HEK293T (cell line): Measurements from ENCODE around the gene USHBP1.

ENCODE experiments used
- CTCF ChIA-PET: fragments of 350-600 bp; formaldehyde crosslinking; extraction: SDS; loops from one replicate; lab custom pipeline; 2021; ENCODE audit warnings: antibody characterized with exemption, inconsistent platforms; lab: Yijun Ruan, JAX
- POLR2A ChIA-PET: fragments of 350-600 bp; formaldehyde crosslinking; extraction: SDS; loops from one replicate; lab custom pipeline; 2020; ENCODE audit warnings: antibody characterized with exemption, inconsistent platforms; lab: Yijun Ruan, JAX
- DNase-seq: peaks from one replicate; pipeline ENCODE4 v3.0.0; 2012; ENCODE audit warnings: mixed read lengths; ENCODE audit errors: extremely low spot score
- ARNT ChIP-seq: fragments of 450-650 bp; IDR thresholded peaks from 2 replicates; pipeline ENCODE4 v1.6.1; 2017; ENCODE audit warnings: mild to moderate bottlenecking
- BHLHE40 ChIP-seq: fragments of 450-650 bp; IDR thresholded peaks from 2 replicates; pipeline ENCODE4 v1.6.1; 2016; ENCODE audit warnings: mild to moderate bottlenecking, moderate library complexity, borderline replicate concordance
- CTBP1 ChIP-seq: fragments of 450-650 bp; IDR thresholded peaks from 2 replicates; pipeline ENCODE4 v1.6.1; 2016; ENCODE audit warnings: borderline replicate concordance
- ELF4 ChIP-seq: fragments of 450-650 bp; IDR thresholded peaks from 2 replicates; pipeline ENCODE4 v1.6.1; 2017; ENCODE audit warnings: antibody characterized with exemption
- FOXA1 ChIP-seq: fragments of 450-650 bp; IDR thresholded peaks from 2 replicates; pipeline ENCODE4 v1.6.1; 2016; ENCODE audit warnings: mild to moderate bottlenecking
- FOXK2 ChIP-seq: fragments of 450-650 bp; IDR thresholded peaks from 2 replicates; pipeline ENCODE4 v1.6.1; 2016; ENCODE audit warnings: mild to moderate bottlenecking
- FOXM1 ChIP-seq: fragments of 450-650 bp; IDR thresholded peaks from 2 replicates; pipeline ENCODE4 v1.6.1; 2017; ENCODE audit warnings: mild to moderate bottlenecking, borderline replicate concordance
- HDGF ChIP-seq: fragments of 450-650 bp; IDR thresholded peaks from 2 replicates; pipeline ENCODE4 v1.6.1; 2017; ENCODE audit warnings: antibody characterized with exemption, borderline replicate concordance
- L3MBTL2 ChIP-seq: fragments of 450-650 bp; conservative IDR thresholded peaks from 2 replicates; pipeline ENCODE4 v1.6.1; 2016; ENCODE audit warnings: mild to moderate bottlenecking
- LEF1 ChIP-seq: fragments of 450-650 bp; IDR thresholded peaks from 2 replicates; pipeline ENCODE4 v1.6.1; 2017; ENCODE audit warnings: mild to moderate bottlenecking, borderline replicate concordance
- NFRKB ChIP-seq: fragments of 450-650 bp; IDR thresholded peaks from 2 replicates; pipeline ENCODE4 v1.6.1; 2016; ENCODE audit warnings: mild to moderate bottlenecking, moderate library complexity
- SP1 ChIP-seq: fragments of 450-650 bp; IDR thresholded peaks from 2 replicates; pipeline ENCODE4 v1.6.1; 2017
- SUZ12 ChIP-seq: fragments of 450-650 bp; IDR thresholded peaks from 2 replicates; pipeline ENCODE4 v1.6.1; 2016; ENCODE audit warnings: mild to moderate bottlenecking
- TARDBP ChIP-seq: fragments of 450-650 bp; IDR thresholded peaks from 2 replicates; pipeline ENCODE4 v1.6.1; 2016
- ZNF384 ChIP-seq: fragments of 450-650 bp; IDR thresholded peaks from 2 replicates; pipeline ENCODE4 v1.6.1; 2016
- TF ChIP-seq, protein P1 (sequence below): fragments of 450-650 bp; IDR thresholded peaks from 2 replicates; pipeline ENCODE4 v1.6.1; 2016

The USHBP1 gene

DNA sequence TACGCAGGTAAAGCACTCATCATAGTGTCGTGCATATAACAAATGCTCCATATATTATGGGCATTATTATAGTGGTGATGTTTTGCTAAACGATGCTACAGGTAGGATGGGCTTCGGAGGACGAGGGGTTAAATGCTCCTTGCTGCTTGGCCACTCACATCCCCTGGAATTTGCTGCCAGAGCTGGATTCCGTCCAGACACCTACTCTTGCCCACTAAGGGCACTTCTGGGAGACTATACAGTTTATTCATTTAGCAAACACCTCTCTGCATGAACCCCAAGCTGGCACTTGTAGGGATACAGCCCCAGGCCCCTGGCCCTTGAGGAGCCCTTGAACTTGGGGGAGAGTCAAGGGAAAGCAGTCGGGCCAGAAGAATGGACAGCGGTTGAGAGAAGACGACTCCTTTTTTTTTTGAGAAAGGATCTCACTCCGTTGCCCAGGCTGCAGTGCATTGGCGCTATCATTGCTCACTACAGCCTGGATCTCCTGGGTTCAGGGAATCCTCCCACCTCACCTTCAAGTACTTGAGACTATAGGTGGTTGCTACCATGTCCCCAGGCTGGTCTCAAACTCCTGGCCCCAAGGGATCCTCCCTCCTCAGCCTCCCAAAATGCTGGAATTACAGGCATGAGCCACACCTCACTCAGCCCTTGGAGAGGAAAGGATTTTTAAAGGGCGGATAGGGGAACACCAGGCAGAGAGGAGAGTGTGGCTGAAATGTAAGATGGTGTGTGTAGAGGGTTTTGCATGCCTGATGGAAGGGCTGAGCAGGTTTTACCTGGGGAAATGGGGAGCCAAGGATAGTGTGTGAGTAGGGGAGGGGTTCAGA, 40.1 kb upstream of the USHBP1 start:
- POLR2A ChIA-PET: interaction anchor here (0.6 to 6.2 kb wide), 10 partner anchors 10 to 230 kb away, joined by 3 to 107 read pairs (median 3); partner anchors contain the start of genes ANO8, BABAM1, GTPBP3 and MVB12A
- DNase-seq: no peak
- TF ChIP-seq TARDBP (no peak), NFRKB (no peak), BHLHE40 (no peak), ARNT (no peak), SUZ12 (no peak), ZNF384 (no peak), HDGF (no peak), L3MBTL2 (no peak), SP1 (no peak), LEF1 (no peak), FOXK2 (no peak), ELF4 (no peak), FOXA1 (no peak), CTBP1 (no peak), FOXM1 (no peak)
- TF ChIP-seq, protein P1, sequence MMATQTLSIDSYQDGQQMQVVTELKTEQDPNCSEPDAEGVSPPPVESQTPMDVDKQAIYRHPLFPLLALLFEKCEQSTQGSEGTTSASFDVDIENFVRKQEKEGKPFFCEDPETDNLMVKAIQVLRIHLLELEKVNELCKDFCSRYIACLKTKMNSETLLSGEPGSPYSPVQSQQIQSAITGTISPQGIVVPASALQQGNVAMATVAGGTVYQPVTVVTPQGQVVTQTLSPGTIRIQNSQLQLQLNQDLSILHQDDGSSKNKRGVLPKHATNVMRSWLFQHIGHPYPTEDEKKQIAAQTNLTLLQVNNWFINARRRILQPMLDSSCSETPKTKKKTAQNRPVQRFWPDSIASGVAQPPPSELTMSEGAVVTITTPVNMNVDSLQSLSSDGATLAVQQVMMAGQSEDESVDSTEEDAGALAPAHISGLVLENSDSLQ: no peak
- CTCF ChIA-PET: interaction anchor here (0.6 to 1.9 kb wide), 9 partner anchors 12 to 226 kb away, joined by 3 to 11 read pairs (median 4); partner anchors contain the start of gene BABAM1

DNA sequence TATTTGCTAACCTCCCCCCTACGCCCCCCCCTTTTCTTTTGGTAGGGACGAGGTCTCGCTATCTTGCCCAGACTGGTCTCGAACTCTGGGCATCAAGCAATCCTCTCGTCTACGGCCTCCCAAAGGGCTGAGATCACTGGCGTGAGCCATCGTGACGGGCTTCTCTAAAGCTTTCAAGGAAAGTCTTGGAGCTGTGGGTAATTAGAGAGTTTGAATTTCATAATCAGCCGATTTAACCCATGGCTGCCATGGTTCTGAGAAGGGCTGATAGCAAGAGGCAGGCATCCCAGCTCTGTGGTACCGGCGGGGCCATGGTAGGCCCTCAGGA, 39.4 kb upstream of the USHBP1 start:
- DNase-seq: no peak
- ChIA-PET POLR2A (interaction anchor here (0.9 to 2.3 kb wide), 2 partner anchors 12 to 31 kb away, joined by 3 to 12 read pairs; partner anchors contain the start of gene ANO8), CTCF (interaction anchor here (0.6 to 1.9 kb wide), 6 partner anchors 11 to 159 kb away, joined by 3 to 11 read pairs (median 6); no protein-coding TSS in a partner anchor)
- TF ChIP-seq NFRKB: no peak
- no peak for TF ChIP-seq CTBP1
- no peak for TF ChIP-seq FOXM1
- TF ChIP-seq SUZ12: no peak
- TF ChIP-seq ELF4: no peak
- TF ChIP-seq, protein P1: no peak
- TF ChIP-seq BHLHE40: no peak
- TF ChIP-seq HDGF: no peak
- TF ChIP-seq ARNT: no peak

DNA sequence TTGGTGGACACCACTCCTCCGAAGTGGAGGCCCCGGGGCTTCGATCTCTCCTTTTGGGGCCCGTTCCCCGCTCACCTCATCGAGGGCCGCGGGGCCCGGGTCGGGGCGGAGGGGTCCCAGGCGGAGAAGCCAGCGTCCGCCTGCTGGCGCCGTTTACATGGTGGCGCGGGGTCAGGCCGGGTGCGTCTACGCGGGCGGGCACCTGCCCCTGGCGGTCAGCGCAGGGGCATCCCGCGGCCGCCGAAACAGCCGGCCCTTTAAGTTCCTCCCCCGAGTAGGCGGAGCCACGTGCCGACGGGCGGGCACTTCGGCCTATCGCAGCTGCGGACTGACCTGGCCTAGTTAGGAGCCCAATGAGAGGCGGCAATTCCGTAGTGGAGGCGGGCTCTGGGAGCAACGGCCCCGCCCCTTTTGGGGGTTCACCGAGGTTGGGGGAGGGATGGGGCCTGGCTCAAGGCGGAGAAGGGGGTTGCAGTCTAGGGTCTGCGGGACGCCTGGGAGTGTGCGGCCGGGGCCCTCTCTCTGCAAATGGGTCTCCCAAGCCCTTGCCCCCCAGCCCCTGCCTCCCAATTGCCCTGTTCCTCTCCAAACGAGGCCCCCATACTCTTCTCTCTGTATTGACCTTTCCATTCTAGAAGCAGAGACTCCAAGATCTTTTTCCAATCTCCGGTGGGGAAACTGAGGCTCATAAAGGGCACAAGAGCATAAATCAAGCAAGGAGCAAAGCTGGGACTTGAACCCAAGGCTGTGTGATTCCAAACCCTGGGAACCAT, 38.8 kb upstream of the USHBP1 start, which contains the start of gene ABHD8:
Gene ABHD8, minus strand, starts transcription at position 259 of the 773 bp plus-strand sequence. CDS start 1,809 bp downstream, outside the sequence.
- CTCF ChIA-PET: interaction anchor here (0.6 to 1.9 kb wide), 4 partner anchors 11 to 159 kb away, joined by 3 to 7 read pairs (median 4); no protein-coding TSS in a partner anchor
- no peak for TF ChIP-seq HDGF
- TF ChIP-seq, protein P1: peak; percentile 99
- POLR2A ChIA-PET: interaction anchor here (0.9 to 2.3 kb wide), 2 partner anchors 11 to 32 kb away, joined by 3 to 12 read pairs; partner anchors contain the start of gene ANO8
- DNase-seq: peak; percentile 90

DNA sequence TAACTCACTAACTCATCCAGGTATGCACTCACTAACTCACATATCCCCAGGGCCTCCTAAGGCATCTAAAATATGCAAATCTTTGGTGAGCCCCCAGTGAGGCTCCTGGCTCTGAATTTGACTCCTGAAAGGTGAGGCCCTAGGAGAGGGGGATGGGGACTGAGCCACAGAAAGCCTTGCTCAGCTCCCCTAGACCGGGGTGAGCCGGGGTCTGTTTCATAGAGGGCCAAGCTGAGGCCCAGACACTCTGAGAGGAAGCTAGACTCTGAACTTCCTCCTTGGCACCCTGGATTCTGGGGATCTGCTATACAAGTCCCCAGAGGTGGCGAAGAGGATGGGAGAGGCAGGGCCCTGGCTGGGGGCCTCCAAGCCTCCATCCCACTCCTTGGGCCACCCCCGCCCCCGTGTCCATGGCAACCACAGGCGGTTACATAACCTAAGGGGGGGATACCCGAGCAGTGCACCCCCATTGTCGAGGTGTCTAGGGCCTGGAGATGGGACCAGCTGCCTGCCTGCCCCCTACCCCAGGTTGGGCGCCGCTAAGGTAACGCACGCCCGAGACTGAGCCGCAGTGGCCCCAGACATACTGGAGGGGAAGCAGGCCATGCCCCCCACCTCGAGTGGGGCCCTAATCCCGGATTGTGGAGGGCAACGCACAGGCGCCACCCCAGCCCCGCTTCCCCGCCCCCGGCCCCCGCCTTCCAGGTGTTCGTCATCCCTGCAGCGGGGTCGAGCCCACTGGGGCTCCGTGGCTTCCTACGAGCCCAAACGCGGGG, 38.0 kb upstream of the USHBP1 start:
- no peak for DNase-seq
- POLR2A ChIA-PET: interaction anchor here (2.3 kb wide), 1 partner anchor 10 kb away, joined by 12 read pairs; no protein-coding TSS in a partner anchor
- TF ChIP-seq NFRKB (no peak), ARNT (no peak), LEF1 (no peak), SUZ12 (no peak), CTBP1 (no peak), BHLHE40 (no peak), L3MBTL2 (no peak), SP1 (no peak), HDGF (no peak), ZNF384 (no peak), TARDBP (no peak), ELF4 (no peak), FOXM1 (no peak), FOXK2 (no peak), FOXA1 (no peak)
- TF ChIP-seq, protein P1: no peak
- CTCF ChIA-PET: interaction anchor here (1.9 kb wide), 1 partner anchor 10 kb away, joined by 7 read pairs; no protein-coding TSS in a partner anchor
